GM23338 (cell line): ENCODE data around the gene ADAM17.
"Not testable (repeated sequence)": the region's sequence is repeated elsewhere in the genome, so short reads cannot be mapped to it uniquely, and the experiment has no call there.

Experiments used
- CTCF ChIP-seq, 2 experiments: fragments of 200-600 bp in 1 of 2; sonication (generic) in 1 of 2; conservative IDR thresholded peaks; 2 replicates each; pipeline versions ENCODE4 v1.5.1 to v1.6.1; 2016 to 2017; ENCODE audit warnings: antibody characterized with exemption in 2 of 2, low read depth in 2 of 2, mild to moderate bottlenecking in 2 of 2, moderate library complexity in 1 of 2
- EZH2phosphoT487 ChIP-seq: fragments of 200-600 bp; sonication (generic); IDR thresholded peaks from one replicate; pipeline ENCODE4 v1.8.1; 2018; ENCODE audit warnings: antibody characterized with exemption; ENCODE audit not compliant: unreplicated experiment
- REST ChIP-seq: IDR thresholded peaks from one replicate; pipeline ENCODE4 v1.6.1; 2018; ENCODE audit warnings: antibody characterized with exemption; ENCODE audit not compliant: unreplicated experiment

GRCh38 chr2:9595256-9595655 is 39.6 kb upstream of the ADAM17 start:
- TF ChIP-seq CTCF (conservative IDR thresholded peaks at IDR 0.05; ENCODE audit: low read depth in 2 of 2); REST; EZH2phosphoT487: not testable (repeated sequence)
